Right renal pelvis (tissue), 4 donors: ENCODE data around the gene ANKDD1B. TPM values are rescaled to one million over a fixed set of nuclear protein-coding genes. Genes with fewer than 3 reads are reported as not detected.
"Not testable (repeated sequence)": the region's sequence is repeated elsewhere in the genome, so short reads cannot be mapped to it uniquely, and the experiment has no call there.

Experiments
- DNase-seq, 4 donors: peaks; one replicate each; pipeline ENCODE4 v3.0.0-alpha.2; 2013; ENCODE audit warnings: low read depth in 4 of 4, low spot score in 3 of 4, missing footprints in 1 of 4
- polyA plus RNA-seq, 4 donors: library from polyadenylated mRNA; unstranded; fragments of 120-200 nt; gene quantifications; one replicate each; pipeline ENCODE4 v1.2.1, GENCODE V29; 2013; ENCODE audit not compliant: insufficient read length in 4 of 4

ANKDD1B gene
- 1 to 10 TPM; 4.6 to 6.2 (median 5.4) TPM for polyA plus RNA-seq

GRCh38 chr5:75611311-75612225 is at the start of gene ANKDD1B:
Gene ANKDD1B (plus strand): TSS chr5:75611453. CDS start chr5:75611635, 182 bp downstream.
- peak in 2 of 4 donors; percentile 37 to 49 for DNase-seq

- DNase-seq = not testable (repeated sequence)
Measured at GRCh38 chr5:75565991-75566709, 45.1 kb upstream of the ANKDD1B start.

- DNase-seq = peak in 1 of 4 donors; percentile 27
Measured at GRCh38 chr5:75566710-75567309, 44.4 kb upstream of the ANKDD1B start.

GRCh38 chr5:75567710-75568109 is 43.5 kb upstream of the ANKDD1B start:
- DNase-seq = no peak

- no peak for DNase-seq
Measured at GRCh38 chr5:75568202-75568601, 43.1 kb upstream of the ANKDD1B start.

GRCh38 chr5:75571547-75571946 is 39.7 kb upstream of the ANKDD1B start:
- no peak for DNase-seq

DNA sequence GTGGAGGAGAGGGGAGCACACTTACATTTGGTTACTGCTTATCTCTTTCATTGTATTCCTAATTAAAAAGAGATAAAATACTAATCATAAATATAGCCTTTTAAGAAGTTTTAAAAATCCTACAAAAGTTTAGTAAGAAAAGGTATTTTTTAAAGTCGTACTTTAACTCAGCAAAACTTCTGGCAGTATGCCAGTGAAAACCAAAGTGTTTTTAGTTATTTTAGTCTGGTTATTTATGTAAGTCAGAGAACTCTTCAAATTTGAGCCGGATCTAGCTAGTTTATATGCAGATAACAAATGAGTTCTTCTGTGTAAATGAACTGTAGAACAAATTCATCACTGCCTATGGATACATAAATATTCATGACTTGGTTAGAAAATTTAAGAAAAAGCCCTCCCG is 36.5 kb upstream of the ANKDD1B start:
- DNase-seq = peak in 1 of 4 donors; percentile 25

DNA sequence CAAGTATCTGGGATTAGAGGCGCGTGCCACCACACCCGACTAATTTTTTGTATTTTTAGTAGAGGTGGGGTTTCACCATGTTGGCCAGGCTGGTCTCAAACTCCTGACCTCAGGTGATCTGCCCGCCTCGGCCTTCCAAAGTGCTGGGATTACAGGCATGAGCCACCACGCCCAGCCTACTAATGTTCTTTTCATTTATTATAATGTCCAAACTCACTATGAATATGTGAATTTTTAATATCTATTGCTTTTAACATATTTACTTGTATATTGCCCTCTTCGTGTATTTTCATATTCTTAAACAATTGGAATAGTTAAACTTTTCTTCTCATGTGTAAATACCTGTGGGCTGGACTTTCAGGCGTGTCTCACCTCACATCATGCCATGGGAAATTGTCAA is 33.0 kb upstream of the ANKDD1B start:
- not testable (repeated sequence) for DNase-seq

- no peak for DNase-seq
Measured at GRCh38 chr5:75584641-75585040, 26.6 kb upstream of the ANKDD1B start.

- DNase-seq = no peak
Measured at GRCh38 chr5:75588666-75589065, 22.6 kb upstream of the ANKDD1B start.

GRCh38 chr5:75600535-75600934 is 10.7 kb upstream of the ANKDD1B start:
- DNase-seq = no peak

- no peak for DNase-seq
Measured at GRCh38 chr5:75601567-75601966, 9.7 kb upstream of the ANKDD1B start.

- no peak for DNase-seq
Measured at GRCh38 chr5:75601996-75602395, 9.3 kb upstream of the ANKDD1B start.

GRCh38 chr5:75603371-75603770 is 7.9 kb upstream of the ANKDD1B start:
- DNase-seq = no peak

- no peak for DNase-seq
Measured at GRCh38 chr5:75603821-75604220, 7.4 kb upstream of the ANKDD1B start.

- not testable (repeated sequence) for DNase-seq
Measured at GRCh38 chr5:75607341-75607740, 3.9 kb upstream of the ANKDD1B start.

DNA sequence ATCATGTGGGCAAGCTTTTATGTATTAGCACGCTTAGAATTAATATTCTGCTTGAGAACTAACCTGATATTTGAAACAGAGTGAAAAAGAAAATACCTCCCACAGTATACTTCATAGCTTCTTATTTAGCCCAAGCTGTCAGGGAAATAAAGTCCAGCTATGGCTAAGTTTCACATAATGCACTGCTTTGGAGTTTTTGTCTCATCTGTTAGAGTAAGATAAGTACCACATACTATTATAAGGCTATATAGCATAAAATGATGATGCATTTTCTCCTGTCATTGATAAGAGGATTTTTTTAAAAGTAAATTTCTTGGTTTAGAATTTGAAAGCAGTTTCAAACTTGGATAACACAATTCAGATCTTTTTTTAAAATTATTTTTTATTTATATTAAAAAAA is 2.4 kb upstream of the ANKDD1B start:
- DNase-seq = no peak

GRCh38 chr5:75610201-75610600 is 1.1 kb upstream of the ANKDD1B start:
- no peak for DNase-seq

- not testable (repeated sequence) for DNase-seq
Measured at GRCh38 chr5:75610859-75611310, 368 bp upstream of the ANKDD1B start.

- DNase-seq = no peak
Measured at GRCh38 chr5:75612226-75612569, 945 bp downstream of the ANKDD1B start.

- DNase-seq = no peak
Measured at GRCh38 chr5:75612901-75613300, 1.6 kb downstream of the ANKDD1B start.
